K562 (cell line): ENCODE measurements around the gene PTPRM.

ENCODE experiments used
- CTCF ChIP-seq, 3 experiments: IDR thresholded peaks in 2 of 3; conservative IDR thresholded peaks in 1 of 3; 2 replicates each; pipeline ENCODE4 v1.5.1; 2011 to 2012; ENCODE audit warnings: low read length in 3 of 3, mild to moderate bottlenecking in 3 of 3, control low read depth in 2 of 3, improper control_type of control experiment in 1 of 3, inconsistent platforms in 1 of 3, low read depth in 1 of 3, mixed read lengths in 1 of 3, moderate library complexity in 1 of 3; ENCODE audit not compliant: insufficient read depth in 2 of 3
- FIP1L1 ChIP-seq: fragments of 200-400 bp; formaldehyde crosslinking; IDR thresholded peaks from 2 replicates; pipeline ENCODE4 v1.6.1; 2018; ENCODE audit warnings: mild to moderate bottlenecking, low read depth, low read length; ENCODE audit not compliant: poor library complexity, severe bottlenecking
- GATA2 ChIP-seq: sonication (generic); formaldehyde crosslinking; IDR thresholded peaks from 2 replicates; pipeline ENCODE4 v1.4.0; 2020; ENCODE audit warnings: mild to moderate bottlenecking, missing genetic modification reagents
- NRF1 ChIP-seq, 2 experiments: fragments of 450-650 bp; IDR thresholded peaks in 1 of 2; conservative IDR thresholded peaks in 1 of 2; 2 replicates each; pipeline ENCODE4 v1.6.1; 2014; ENCODE audit warnings: mild to moderate bottlenecking in 2 of 2
- ZNF280B ChIP-seq: fragments of 250-450 bp; sonication (Bioruptor Pico); IDR thresholded peaks from 2 replicates; pipeline ENCODE4 v1.5.1; 2021; ENCODE audit warnings: mild to moderate bottlenecking
- ZNF395 ChIP-seq: fragments of 200-800 bp; sonication (Bioruptor generic); IDR thresholded peaks from 2 replicates; pipeline ENCODE4 v1.6.1; 2017; ENCODE audit warnings: missing genetic modification characterization, missing compliant biosample characterization
- TF ChIP-seq, protein P1 (sequence below): fragments of 150-350 bp; IDR thresholded peaks from 2 replicates; pipeline ENCODE4 v1.6.1; 2014; ENCODE audit warnings: low read depth, mild to moderate bottlenecking, low read length, borderline replicate concordance
- TF ChIP-seq, protein P2 (sequence below): sonication (generic); formaldehyde crosslinking; IDR thresholded peaks from 2 replicates; pipeline ENCODE4 v1.8.0; 2022; ENCODE audit warnings: missing genetic modification reagents, mild to moderate bottlenecking, borderline replicate concordance
- TF ChIP-seq, protein P3 (sequence below): fragments of 450-650 bp; conservative IDR thresholded peaks from 2 replicates; pipeline ENCODE4 v1.6.1; 2016; ENCODE audit warnings: missing genetic modification characterization, low read depth, mild to moderate bottlenecking, missing compliant biosample characterization, moderate library complexity

- TF ChIP-seq GATA2 (CRISPR knock-in tag) (no peak), ZNF280B (CRISPR knock-in tag) (no peak), CTCF (IDR thresholded peaks at IDR 0.05 in 2 of 3, conservative IDR thresholded peaks at IDR 0.05 in 1 of 3; ENCODE audit: insufficient read depth in 2 of 3, low read depth in 1 of 3, low read length in 3 of 3) (no peak), ZNF395 (CRISPR knock-in tag) (no peak), FIP1L1 (no peak), NRF1 (conservative IDR thresholded peaks at IDR 0.05 in 1 of 2, IDR thresholded peaks at IDR 0.05 in 1 of 2) (no peak)
- TF ChIP-seq, protein P1, sequence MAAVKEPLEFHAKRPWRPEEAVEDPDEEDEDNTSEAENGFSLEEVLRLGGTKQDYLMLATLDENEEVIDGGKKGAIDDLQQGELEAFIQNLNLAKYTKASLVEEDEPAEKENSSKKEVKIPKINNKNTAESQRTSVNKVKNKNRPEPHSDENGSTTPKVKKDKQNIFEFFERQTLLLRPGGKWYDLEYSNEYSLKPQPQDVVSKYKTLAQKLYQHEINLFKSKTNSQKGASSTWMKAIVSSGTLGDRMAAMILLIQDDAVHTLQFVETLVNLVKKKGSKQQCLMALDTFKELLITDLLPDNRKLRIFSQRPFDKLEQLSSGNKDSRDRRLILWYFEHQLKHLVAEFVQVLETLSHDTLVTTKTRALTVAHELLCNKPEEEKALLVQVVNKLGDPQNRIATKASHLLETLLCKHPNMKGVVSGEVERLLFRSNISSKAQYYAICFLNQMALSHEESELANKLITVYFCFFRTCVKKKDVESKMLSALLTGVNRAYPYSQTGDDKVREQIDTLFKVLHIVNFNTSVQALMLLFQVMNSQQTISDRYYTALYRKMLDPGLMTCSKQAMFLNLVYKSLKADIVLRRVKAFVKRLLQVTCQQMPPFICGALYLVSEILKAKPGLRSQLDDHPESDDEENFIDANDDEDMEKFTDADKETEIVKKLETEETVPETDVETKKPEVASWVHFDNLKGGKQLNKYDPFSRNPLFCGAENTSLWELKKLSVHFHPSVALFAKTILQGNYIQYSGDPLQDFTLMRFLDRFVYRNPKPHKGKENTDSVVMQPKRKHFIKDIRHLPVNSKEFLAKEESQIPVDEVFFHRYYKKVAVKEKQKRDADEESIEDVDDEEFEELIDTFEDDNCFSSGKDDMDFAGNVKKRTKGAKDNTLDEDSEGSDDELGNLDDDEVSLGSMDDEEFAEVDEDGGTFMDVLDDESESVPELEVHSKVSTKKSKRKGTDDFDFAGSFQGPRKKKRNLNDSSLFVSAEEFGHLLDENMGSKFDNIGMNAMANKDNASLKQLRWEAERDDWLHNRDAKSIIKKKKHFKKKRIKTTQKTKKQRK, result no peak
- TF ChIP-seq, protein P2, sequence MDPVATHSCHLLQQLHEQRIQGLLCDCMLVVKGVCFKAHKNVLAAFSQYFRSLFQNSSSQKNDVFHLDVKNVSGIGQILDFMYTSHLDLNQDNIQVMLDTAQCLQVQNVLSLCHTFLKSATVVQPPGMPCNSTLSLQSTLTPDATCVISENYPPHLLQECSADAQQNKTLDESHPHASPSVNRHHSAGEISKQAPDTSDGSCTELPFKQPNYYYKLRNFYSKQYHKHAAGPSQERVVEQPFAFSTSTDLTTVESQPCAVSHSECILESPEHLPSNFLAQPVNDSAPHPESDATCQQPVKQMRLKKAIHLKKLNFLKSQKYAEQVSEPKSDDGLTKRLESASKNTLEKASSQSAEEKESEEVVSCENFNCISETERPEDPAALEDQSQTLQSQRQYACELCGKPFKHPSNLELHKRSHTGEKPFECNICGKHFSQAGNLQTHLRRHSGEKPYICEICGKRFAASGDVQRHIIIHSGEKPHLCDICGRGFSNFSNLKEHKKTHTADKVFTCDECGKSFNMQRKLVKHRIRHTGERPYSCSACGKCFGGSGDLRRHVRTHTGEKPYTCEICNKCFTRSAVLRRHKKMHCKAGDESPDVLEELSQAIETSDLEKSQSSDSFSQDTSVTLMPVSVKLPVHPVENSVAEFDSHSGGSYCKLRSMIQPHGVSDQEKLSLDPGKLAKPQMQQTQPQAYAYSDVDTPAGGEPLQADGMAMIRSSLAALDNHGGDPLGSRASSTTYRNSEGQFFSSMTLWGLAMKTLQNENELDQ (CRISPR knock-in tag), result no peak
- TF ChIP-seq, protein P3, sequence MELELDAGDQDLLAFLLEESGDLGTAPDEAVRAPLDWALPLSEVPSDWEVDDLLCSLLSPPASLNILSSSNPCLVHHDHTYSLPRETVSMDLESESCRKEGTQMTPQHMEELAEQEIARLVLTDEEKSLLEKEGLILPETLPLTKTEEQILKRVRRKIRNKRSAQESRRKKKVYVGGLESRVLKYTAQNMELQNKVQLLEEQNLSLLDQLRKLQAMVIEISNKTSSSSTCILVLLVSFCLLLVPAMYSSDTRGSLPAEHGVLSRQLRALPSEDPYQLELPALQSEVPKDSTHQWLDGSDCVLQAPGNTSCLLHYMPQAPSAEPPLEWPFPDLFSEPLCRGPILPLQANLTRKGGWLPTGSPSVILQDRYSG, result no peak
Observed at GRCh38 chr18:7746106-7746505, 179.0 kb downstream of the PTPRM start.
